Endothelial cell of hepatic sinusoid (primary cell): Measurements from ENCODE around the gene SLC35F1.

ENCODE experiments used
- in situ Hi-C: cut with HindIII; loops from 2 replicates; pipeline ENCODE4 v1.10.0; 2017; ENCODE audit warnings: low sequenced_read_pairs

Gene SLC35F1

GRCh38 chr6:118350881-118351430 lies 443.9 kb downstream of the SLC35F1 start:
- in situ Hi-C loops: no loop called here

DNA sequence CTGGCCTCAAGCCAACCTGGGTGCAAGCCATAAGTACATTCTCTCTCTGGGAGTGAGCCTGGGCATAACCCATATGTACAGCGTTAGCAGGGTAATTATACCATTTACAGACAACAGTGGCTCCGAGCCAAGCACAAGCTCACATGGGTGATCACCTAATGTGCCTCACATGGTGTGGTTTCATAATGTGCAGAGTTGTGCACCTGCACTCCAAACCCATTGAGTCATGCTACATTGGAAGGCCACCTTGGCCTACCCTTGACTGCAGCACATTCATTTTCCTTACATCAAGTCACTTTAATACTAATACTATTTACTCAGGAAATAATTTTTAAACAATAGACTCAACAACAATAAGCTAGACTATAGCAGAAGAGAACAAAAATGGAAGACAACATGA lies 446.5 kb downstream of the SLC35F1 start:
- in situ Hi-C loops: no loop called here

DNA sequence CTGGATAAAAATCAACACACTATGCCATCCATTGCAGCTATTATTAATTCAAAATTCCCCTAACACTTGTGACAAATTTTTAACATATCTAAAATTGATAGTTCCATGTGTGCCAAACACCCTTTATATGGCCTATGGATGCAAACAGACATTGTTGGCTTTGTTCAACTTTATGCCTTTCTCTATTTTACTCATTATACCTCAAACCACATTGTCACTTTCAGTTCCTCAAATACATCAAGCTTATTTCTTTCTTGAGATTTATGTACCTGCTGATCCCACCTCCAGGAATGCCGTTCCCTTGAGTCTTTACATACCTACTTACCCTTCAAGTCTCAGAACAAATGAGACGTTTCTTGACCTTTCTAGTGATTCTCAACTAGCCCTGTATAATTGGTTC lies 447.6 kb downstream of the SLC35F1 start:
- in situ Hi-C loops: no loop called here

DNA sequence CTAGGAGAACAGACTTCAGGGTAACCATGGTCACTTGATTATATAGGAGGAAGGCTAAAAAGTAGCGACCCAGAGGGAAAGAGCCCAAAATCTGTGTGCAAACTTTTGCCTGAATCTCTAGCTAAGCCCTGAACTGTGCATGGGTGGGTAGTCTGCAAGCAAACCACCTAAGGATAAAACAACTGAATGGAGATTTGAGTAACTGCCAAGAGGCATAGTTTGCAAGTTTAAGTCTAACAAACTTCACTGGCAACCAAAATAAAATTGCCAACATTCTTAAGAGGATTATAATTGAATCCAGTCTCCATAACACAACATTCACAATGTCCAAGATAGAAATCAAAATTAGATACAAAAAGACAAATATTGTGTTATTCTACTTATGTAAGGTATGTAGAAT lies 449.0 kb downstream of the SLC35F1 start:
- in situ Hi-C loops: no loop called here

GRCh38 chr6:118356686-118357085 lies 449.6 kb downstream of the SLC35F1 start:
- in situ Hi-C loops: no loop called here
